Naive B cell (primary cell): ENCODE results near the gene VWA8. TPM values are rescaled to one million over a fixed set of nuclear protein-coding genes. Genes with fewer than 3 reads are reported as not detected.

ENCODE experiments used
- ATAC-seq, 2 donors: fragments of 150-1000 bp; cut with Tn5 transposase; 2 replicates each; pipeline ENCODE4 v1.10.0; 2021; ENCODE audit warnings: low read depth in 2 of 2, mild to moderate bottlenecking in 2 of 2, moderate library complexity in 2 of 2
- DNase-seq: peaks from one replicate; pipeline ENCODE4 v3.0.0; 2022
- H3K27ac Mint-ChIP-seq, 6 donors: one replicate each; pipeline ENCODE4 v1.8.0; 2020 to 2022; ENCODE audit warnings: mild to moderate bottlenecking in 6 of 6, mixed read lengths in 6 of 6, moderate library complexity in 5 of 6, inconsistent platforms in 2 of 6
- H3K27me3 Mint-ChIP-seq, 3 donors: one replicate each; pipeline ENCODE4 v1.8.0; 2021 to 2022; ENCODE audit warnings: mixed read lengths in 3 of 3, mild to moderate bottlenecking in 1 of 3
- H3K36me3 Mint-ChIP-seq, 2 donors: one replicate each; pipeline ENCODE4 v1.8.0; 2020 to 2022; ENCODE audit warnings: mixed read lengths in 2 of 2, inconsistent platforms in 1 of 2, mild to moderate bottlenecking in 1 of 2
- H3K4me1 Mint-ChIP-seq, 3 donors: one replicate each; pipeline ENCODE4 v1.8.0; 2020 to 2022; ENCODE audit warnings: mixed read lengths in 3 of 3, inconsistent platforms in 1 of 3, mild to moderate bottlenecking in 1 of 3, moderate library complexity in 1 of 3
- H3K4me3 Mint-ChIP-seq, 8 donors: one replicate each; pipeline ENCODE4 v1.8.0; 2020 to 2022; ENCODE audit warnings: mild to moderate bottlenecking in 8 of 8, mixed read lengths in 8 of 8, moderate library complexity in 8 of 8, inconsistent platforms in 2 of 8
- H3K9me3 Mint-ChIP-seq, 7 donors: one replicate each; pipeline ENCODE4 v1.8.0; 2020 to 2022; ENCODE audit warnings: mixed read lengths in 7 of 7, mild to moderate bottlenecking in 5 of 7, inconsistent platforms in 2 of 7, moderate library complexity in 1 of 7
- polyA plus RNA-seq, 6 donors: library from polyadenylated mRNA; unstranded; fragments of 300-500 nt; fragmentation: Illumina TruSeq; gene quantifications; one replicate each; pipeline ENCODE4 v1.2.3, GENCODE V29; 2021; ENCODE audit warnings: low read depth in 6 of 6

The VWA8 gene
- polyA plus RNA-seq, result 1 to 10 TPM in 5 of 6 donors, under 1 TPM in 1; 0.91 to 6.2 (median 3.5) TPM

- H3K27ac Mint-ChIP-seq, result peak within 1 kb of the TSS; percentile 19 to 83 (median 68)
- peaks cover 11 to 25% (median 16%) of the 10 kb centered on the region in 3 donors for H3K4me1 Mint-ChIP-seq
- H3K4me3 Mint-ChIP-seq, result peak within 1 kb of the TSS; percentile 88 to 96 (median 92)
- peaks cover 0 to 7% of the 10 kb centered on the region in 2 donors for H3K36me3 Mint-ChIP-seq
- ATAC-seq (peak; percentile 94 to 97), DNase-seq (peak; percentile 76)
- peaks cover 0 to 5% (median 0%) of the 10 kb centered on the region in 7 donors for H3K9me3 Mint-ChIP-seq
- peaks cover 5 to 22% (median 12%) of the 10 kb centered on the region in 3 donors for H3K27me3 Mint-ChIP-seq
Observed at GRCh38 chr13:41960637-41961465, at the start of gene VWA8. Gene VWA8 (minus strand): TSS chr13:41961109. CDS start chr13:41961015, 94 bp downstream.

GRCh38 chr13:42009057-42009456 lies 48.1 kb upstream of the VWA8 start:
- Mint-ChIP-seq H3K4me1 (no peaks in the 10 kb centered on the region), H3K27me3 (peaks cover 0 to 8% (median 6%) of the 10 kb centered on the region in 3 donors), H3K4me3 (no peak overlapping the region), H3K36me3 (no peaks in the 10 kb centered on the region), H3K27ac (no peak overlapping the region), H3K9me3 (no peaks in the 10 kb centered on the region)
- DNase-seq (no peak), ATAC-seq (no peak)

DNA sequence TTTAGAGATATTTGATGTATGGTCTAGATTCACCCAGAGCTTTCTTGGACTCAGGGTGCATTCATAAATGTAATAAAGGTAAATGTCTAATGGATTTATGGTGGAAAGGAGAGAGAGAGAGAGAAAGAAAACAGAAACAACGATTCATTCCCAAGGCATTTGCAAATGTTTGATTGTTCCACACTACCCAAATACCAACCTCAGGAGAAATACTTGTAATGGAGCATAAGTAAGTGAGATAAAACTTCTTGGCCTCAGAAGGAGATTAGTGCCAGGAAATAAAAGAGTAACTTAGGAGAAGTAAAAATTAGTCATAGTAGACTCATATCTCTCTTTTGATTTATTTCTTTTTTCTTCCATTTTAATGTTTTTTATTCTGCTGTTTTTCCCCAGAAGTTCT lies 46.9 kb upstream of the VWA8 start:
- H3K4me3 Mint-ChIP-seq, result no peak overlapping the region
- DNase-seq (no peak), ATAC-seq (no peak)
- no peaks in the 10 kb centered on the region for H3K36me3 Mint-ChIP-seq
- no peak overlapping the region for H3K27ac Mint-ChIP-seq
- H3K4me1 Mint-ChIP-seq, result no peaks in the 10 kb centered on the region
- H3K27me3 Mint-ChIP-seq, result peaks cover 0 to 8% (median 6%) of the 10 kb centered on the region in 3 donors
- no peaks in the 10 kb centered on the region for H3K9me3 Mint-ChIP-seq

GRCh38 chr13:42002066-42002465 lies 41.2 kb upstream of the VWA8 start:
- ATAC-seq (no peak), DNase-seq (no peak)
- peaks cover 0 to 13% (median 9%) of the 10 kb centered on the region in 3 donors for H3K27me3 Mint-ChIP-seq
- no peak overlapping the region for H3K27ac Mint-ChIP-seq
- H3K36me3 Mint-ChIP-seq, result no peaks in the 10 kb centered on the region
- no peak overlapping the region for H3K4me3 Mint-ChIP-seq
- no peaks in the 10 kb centered on the region for H3K9me3 Mint-ChIP-seq
- H3K4me1 Mint-ChIP-seq, result no peaks in the 10 kb centered on the region

DNA sequence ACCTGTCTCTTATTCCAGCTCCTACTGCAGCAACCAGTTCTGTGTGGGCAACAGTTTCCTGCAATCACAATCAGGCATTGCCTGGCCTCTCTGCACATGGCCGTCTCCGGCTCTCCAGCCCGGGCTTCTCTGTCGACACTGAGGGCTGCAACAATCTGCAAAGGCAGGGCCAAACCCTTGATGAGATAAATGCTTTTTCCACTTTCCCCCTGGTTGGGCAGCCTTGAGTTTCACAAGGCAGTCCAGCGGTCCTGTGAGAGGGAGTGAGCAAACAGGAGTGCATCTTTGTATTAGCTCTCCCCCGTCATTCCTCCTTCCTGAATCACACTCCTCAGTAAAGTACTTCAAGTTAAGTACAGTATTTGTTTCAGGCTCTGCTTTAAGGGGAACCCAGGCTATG lies 40.7 kb upstream of the VWA8 start:
- peak overlapping the region in 1 of 6 donors; percentile 30 for H3K27ac Mint-ChIP-seq
- H3K36me3 Mint-ChIP-seq, result no peaks in the 10 kb centered on the region
- no peak for ATAC-seq
- peaks cover 0 to 13% (median 9%) of the 10 kb centered on the region in 3 donors for H3K27me3 Mint-ChIP-seq
- DNase-seq, result no peak
- H3K9me3 Mint-ChIP-seq, result no peaks in the 10 kb centered on the region
- H3K4me3 Mint-ChIP-seq, result no peak overlapping the region
- H3K4me1 Mint-ChIP-seq, result no peaks in the 10 kb centered on the region

GRCh38 chr13:42000846-42001245 lies 39.9 kb upstream of the VWA8 start:
- ATAC-seq (no peak), DNase-seq (no peak)
- no peaks in the 10 kb centered on the region for H3K4me1 Mint-ChIP-seq
- no peak overlapping the region for H3K4me3 Mint-ChIP-seq
- no peak overlapping the region for H3K27ac Mint-ChIP-seq
- peaks cover 0 to 13% (median 9%) of the 10 kb centered on the region in 3 donors for H3K27me3 Mint-ChIP-seq
- no peaks in the 10 kb centered on the region for H3K9me3 Mint-ChIP-seq
- no peaks in the 10 kb centered on the region for H3K36me3 Mint-ChIP-seq

- DNase-seq (no peak), ATAC-seq (no peak)
- Mint-ChIP-seq H3K36me3 (no peaks in the 10 kb centered on the region), H3K27me3 (peaks cover 9 to 14% (median 13%) of the 10 kb centered on the region in 3 donors), H3K9me3 (no peaks in the 10 kb centered on the region), H3K4me3 (no peak overlapping the region), H3K27ac (no peak overlapping the region), H3K4me1 (no peaks in the 10 kb centered on the region)
Observed at GRCh38 chr13:41997396-41997795, 36.5 kb upstream of the VWA8 start.

- Mint-ChIP-seq H3K9me3 (no peaks in the 10 kb centered on the region), H3K4me1 (no peaks in the 10 kb centered on the region), H3K4me3 (no peak overlapping the region), H3K27me3 (peaks cover 13 to 24% (median 21%) of the 10 kb centered on the region in 3 donors), H3K36me3 (no peaks in the 10 kb centered on the region), H3K27ac (no peak overlapping the region)
- ATAC-seq (no peak), DNase-seq (no peak)
Observed at GRCh38 chr13:41995946-41996345, 35.0 kb upstream of the VWA8 start.

- Mint-ChIP-seq H3K36me3 (no peaks in the 10 kb centered on the region), H3K9me3 (no peaks in the 10 kb centered on the region), H3K4me1 (no peaks in the 10 kb centered on the region), H3K27me3 (peaks cover 13 to 29% (median 27%) of the 10 kb centered on the region in 3 donors), H3K4me3 (no peak overlapping the region), H3K27ac (no peak overlapping the region)
- no peak for DNase-seq
- no peak for ATAC-seq
Observed at GRCh38 chr13:41995336-41995735, 34.4 kb upstream of the VWA8 start.

DNA sequence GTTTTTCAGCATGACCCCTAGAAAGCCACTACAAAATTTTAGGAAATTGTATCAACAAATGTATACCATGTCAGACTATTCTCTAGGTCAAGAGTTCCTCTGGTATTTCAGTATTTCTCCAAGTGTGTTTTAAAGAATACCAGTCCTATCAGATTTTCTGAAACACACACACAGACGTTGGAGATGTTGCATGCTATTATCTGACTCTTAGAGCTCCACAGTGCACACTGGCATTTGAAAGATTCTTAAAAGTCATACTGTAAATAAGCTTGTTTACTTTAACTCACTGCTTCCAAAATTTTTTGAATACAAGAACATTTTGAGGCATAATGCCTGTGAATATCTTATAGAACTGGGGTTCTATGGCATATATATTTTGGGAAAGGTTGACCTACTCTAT lies 33.8 kb upstream of the VWA8 start:
- DNase-seq (no peak), ATAC-seq (no peak)
- H3K4me3 Mint-ChIP-seq, result no peak overlapping the region
- H3K27me3 Mint-ChIP-seq, result peaks cover 13 to 29% (median 26%) of the 10 kb centered on the region in 3 donors
- H3K36me3 Mint-ChIP-seq, result no peaks in the 10 kb centered on the region
- H3K27ac Mint-ChIP-seq, result no peak overlapping the region
- no peaks in the 10 kb centered on the region for H3K9me3 Mint-ChIP-seq
- no peaks in the 10 kb centered on the region for H3K4me1 Mint-ChIP-seq

DNA sequence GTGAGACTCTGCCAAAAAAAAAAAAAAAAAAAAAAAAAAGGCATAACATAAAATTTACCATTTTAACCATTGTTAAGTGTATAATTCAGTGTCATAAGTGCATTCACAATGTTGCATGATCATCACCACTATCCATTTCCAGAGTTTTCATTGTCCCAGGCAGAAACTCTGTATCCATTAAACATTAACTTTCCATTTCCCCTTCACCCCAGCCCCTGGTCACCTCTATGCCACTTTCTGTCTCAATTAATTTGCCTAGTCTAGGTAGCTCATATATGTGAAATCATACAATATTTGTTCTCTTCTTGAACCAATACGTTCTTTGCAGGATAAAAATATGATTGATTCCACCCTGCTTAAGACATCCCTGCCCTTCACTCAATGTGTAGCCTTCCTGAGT lies 31.0 kb upstream of the VWA8 start:
- ATAC-seq, result no peak
- H3K27ac Mint-ChIP-seq, result no peak overlapping the region
- no peaks in the 10 kb centered on the region for H3K36me3 Mint-ChIP-seq
- H3K4me3 Mint-ChIP-seq, result no peak overlapping the region
- H3K4me1 Mint-ChIP-seq, result no peaks in the 10 kb centered on the region
- no peaks in the 10 kb centered on the region for H3K9me3 Mint-ChIP-seq
- DNase-seq, result no peak
- H3K27me3 Mint-ChIP-seq, result peaks cover 4 to 29% (median 16%) of the 10 kb centered on the region in 3 donors

DNA sequence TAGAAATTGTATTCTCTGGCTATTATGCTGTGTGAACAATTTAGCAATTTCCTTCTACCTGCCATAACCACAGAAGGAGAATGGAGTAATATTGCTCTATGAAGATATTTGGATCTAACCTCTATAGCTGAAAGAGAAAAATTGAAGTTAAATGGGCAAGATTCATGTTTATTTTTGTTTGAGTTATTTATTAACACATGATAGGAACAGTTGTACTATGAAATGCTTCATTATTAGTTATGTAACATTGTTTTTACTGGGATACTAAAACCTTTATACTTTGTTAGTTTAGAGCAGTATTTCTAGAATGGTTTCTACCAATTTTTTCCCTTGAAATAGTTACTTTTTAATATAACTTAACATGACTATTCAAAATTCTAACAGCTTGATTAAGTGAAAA lies 27.3 kb upstream of the VWA8 start:
- ATAC-seq, result no peak
- no peaks in the 10 kb centered on the region for H3K36me3 Mint-ChIP-seq
- no peaks in the 10 kb centered on the region for H3K4me1 Mint-ChIP-seq
- peaks cover 12 to 31% (median 26%) of the 10 kb centered on the region in 3 donors for H3K27me3 Mint-ChIP-seq
- no peak overlapping the region for H3K4me3 Mint-ChIP-seq
- no peak for DNase-seq
- no peaks in the 10 kb centered on the region for H3K9me3 Mint-ChIP-seq
- H3K27ac Mint-ChIP-seq, result no peak overlapping the region

DNA sequence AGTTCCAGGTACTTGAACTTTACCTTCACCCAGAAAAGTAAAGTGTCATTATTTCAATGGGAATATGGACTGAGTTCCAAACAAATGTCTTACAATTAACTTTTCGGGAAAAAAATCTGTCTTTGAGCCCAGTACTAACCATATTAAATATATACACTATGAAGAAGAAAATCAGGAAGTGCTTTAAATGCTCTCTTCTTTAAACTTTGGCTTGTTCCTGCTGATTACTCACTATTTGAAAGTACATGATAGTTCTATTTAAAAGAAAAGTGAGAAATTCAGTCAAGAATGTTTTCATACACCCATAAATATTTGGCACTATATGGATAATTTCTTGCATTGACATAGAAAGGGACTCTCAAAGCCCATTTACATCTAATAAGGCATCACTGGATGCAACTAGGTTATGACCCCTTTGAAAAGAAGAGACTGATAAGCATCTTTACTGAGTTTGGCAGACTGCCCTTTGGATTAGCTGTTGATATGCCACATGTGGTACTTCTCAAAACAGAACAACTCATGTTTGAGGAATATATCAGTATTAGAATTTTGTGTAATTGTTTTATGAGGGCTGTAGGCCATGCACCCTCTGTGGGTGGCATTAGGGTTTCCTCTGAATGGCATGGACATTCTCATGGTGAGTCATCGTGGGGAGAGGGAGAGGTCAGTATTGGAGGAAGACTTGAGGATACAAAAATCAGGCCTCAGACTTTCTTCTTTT lies 25.0 kb upstream of the VWA8 start:
- no peak overlapping the region for H3K4me3 Mint-ChIP-seq
- H3K36me3 Mint-ChIP-seq, result no peaks in the 10 kb centered on the region
- H3K9me3 Mint-ChIP-seq, result no peaks in the 10 kb centered on the region
- no peaks in the 10 kb centered on the region for H3K4me1 Mint-ChIP-seq
- ATAC-seq, result no peak
- peaks cover 8 to 19% (median 15%) of the 10 kb centered on the region in 3 donors for H3K27me3 Mint-ChIP-seq
- no peak for DNase-seq
- H3K27ac Mint-ChIP-seq, result no peak overlapping the region
